ENCODE data around the gene HOXB13.

Gene HOXB13

DNA sequence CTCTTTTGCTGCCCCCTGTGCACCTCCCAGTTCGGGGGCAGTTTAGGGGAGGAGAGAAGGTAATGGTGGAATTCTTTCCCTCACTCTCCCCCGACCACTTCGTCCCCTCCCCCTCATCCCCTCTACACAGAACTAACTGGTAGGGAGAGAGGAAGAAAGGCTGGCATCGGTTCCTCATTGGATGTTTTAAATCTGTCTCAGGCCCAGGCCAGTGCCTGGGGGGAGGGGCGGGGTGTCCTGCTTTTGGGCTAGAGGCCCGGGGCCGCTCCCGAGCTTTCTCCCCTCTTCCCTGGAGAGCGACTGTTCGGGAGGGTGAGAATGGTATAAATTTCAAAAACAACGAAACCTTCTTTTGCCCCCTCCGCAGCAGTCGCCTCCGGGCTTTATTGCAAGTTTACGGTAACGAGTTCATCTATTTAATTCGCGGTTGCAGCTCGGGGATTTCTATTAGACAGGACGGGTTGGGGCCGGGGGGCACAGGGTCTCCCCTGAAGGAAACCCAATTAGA, 5.6 kb downstream of the HOXB13 start, which contains the start of gene PRAC2:
TSS of gene PRAC2 (plus strand) at position 271 of the 508 bp plus-strand sequence. CDS start 1,226 bp downstream, outside the sequence.
- Histone ChIP-seq H3K18ac (ENCODE audit: low read length) (no peak within 1 kb of the TSS), H3K14ac (ENCODE audit: low read length) (no peak within 1 kb of the TSS), H4K8ac (ENCODE audit: low read depth, low read length) (no peak within 1 kb of the TSS), H3K9ac (ENCODE audit: low read length) (no peak within 1 kb of the TSS), H4K12ac (ENCODE audit: low read depth, low read length) (no peak within 1 kb of the TSS), H3K4me3 (ENCODE audit: low read depth, low read length) (no peak within 1 kb of the TSS), H3K23ac (ENCODE audit: low read length) (no peak within 1 kb of the TSS), H3K4me1 (ENCODE audit: control insufficient read depth in 1 of 2, insufficient read depth in 2 of 2, low read length in 2 of 2) (peaks cover 6 to 11% of the 10 kb centered on the region in 2 experiments), H2AFZ (ENCODE audit: insufficient read depth, low read length, poor library complexity) (no peak within 1 kb of the TSS), H3K27me3 (ENCODE audit: insufficient read depth, low read length) (peaks cover 96% of the 10 kb centered on the region), H3K79me2 (ENCODE audit: control insufficient read depth, insufficient read depth, low read length, poor library complexity) (no peaks in the 10 kb centered on the region), H2BK5ac (ENCODE audit: low read depth, low read length, poor library complexity) (no peak within 1 kb of the TSS), H3K9me3 (ENCODE audit: insufficient read depth, low read depth, low read length) (peaks cover 9% of the 10 kb centered on the region), H2BK12ac (ENCODE audit: low read length) (no peak within 1 kb of the TSS), H3K4me2 (ENCODE audit: low read length) (peak within 1 kb of the TSS; percentile 31), H3K79me1 (ENCODE audit: low read length) (no peaks in the 10 kb centered on the region), H3K36me3 (ENCODE audit: control insufficient read depth in 1 of 2, insufficient read depth in 2 of 2, low read length in 2 of 2) (no peaks in the 10 kb centered on the region), H2AK5ac (ENCODE audit: low read length) (no peak within 1 kb of the TSS), H2BK120ac (ENCODE audit: insufficient read depth, low read length, poor library complexity) (no peak within 1 kb of the TSS), H3K4ac (ENCODE audit: low read depth, low read length) (no peak within 1 kb of the TSS), H3K27ac (ENCODE audit: low read depth, low read length) (no peak within 1 kb of the TSS), H4K91ac (ENCODE audit: low read depth, low read length) (no peak within 1 kb of the TSS)
- no CpG with 5 or more reads among the region's 21 CpGs for WGBS (ENCODE audit: extremely low coverage, insufficient coverage, insufficient read length)
- DNase-seq, result no peak

DNA sequence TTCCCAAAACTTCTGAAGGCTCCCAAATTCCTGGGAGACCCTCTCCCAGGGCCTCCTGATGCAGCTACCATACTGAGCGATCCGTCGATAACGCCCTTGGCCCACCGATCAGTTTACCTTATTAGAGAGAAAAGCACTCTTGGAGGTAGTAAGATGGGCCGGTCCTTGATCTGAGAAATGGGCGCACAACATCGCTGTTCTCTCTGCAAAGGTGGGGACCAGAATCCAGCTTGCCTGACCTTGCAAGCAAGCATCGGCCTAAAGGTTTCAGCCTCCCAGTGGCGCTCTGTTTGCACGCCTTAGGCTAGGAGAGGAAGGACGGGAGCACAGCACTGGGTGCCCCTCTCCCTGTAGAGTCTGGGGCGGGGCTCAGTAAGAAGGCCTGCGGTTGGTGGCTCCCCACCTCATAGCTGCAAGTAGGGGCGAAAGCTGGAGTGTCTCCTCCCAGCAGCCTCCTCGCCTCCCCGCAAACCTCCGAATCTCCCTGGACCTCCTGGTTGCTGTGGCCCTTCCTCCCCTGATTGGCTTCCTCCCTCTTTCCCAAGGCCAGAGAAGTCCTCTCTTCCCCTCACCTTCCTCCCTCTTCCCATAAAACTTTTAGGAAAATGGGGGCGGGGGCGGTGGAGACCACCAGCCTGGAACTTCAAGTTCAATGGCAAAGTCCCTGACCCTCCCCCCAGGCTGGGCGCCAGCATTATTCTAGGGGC, 6.2 kb downstream of the HOXB13 start, which contains the start of gene PRAC1:
TSS of gene PRAC1 (minus strand) at position 318 of the 707 bp plus-strand sequence. CDS start at position 192, 126 bp downstream.
- Histone ChIP-seq H3K9ac (ENCODE audit: low read length) (no peak within 1 kb of the TSS), H3K27me3 (ENCODE audit: insufficient read depth, low read length) (peaks cover 90% of the 10 kb centered on the region), H2AFZ (ENCODE audit: insufficient read depth, low read length, poor library complexity) (no peak within 1 kb of the TSS), H3K79me2 (ENCODE audit: control insufficient read depth, insufficient read depth, low read length, poor library complexity) (no peaks in the 10 kb centered on the region), H3K4me2 (ENCODE audit: low read length) (peak within 1 kb of the TSS; percentile 31), H3K23ac (ENCODE audit: low read length) (no peak within 1 kb of the TSS), H4K8ac (ENCODE audit: low read depth, low read length) (no peak within 1 kb of the TSS), H3K4me1 (ENCODE audit: control insufficient read depth in 1 of 2, insufficient read depth in 2 of 2, low read length in 2 of 2) (peaks cover 6 to 11% of the 10 kb centered on the region in 2 experiments), H3K79me1 (ENCODE audit: low read length) (no peaks in the 10 kb centered on the region), H3K9me3 (ENCODE audit: insufficient read depth, low read depth, low read length) (peaks cover 9% of the 10 kb centered on the region), H4K91ac (ENCODE audit: low read depth, low read length) (no peak within 1 kb of the TSS), H3K36me3 (ENCODE audit: control insufficient read depth in 1 of 2, insufficient read depth in 2 of 2, low read length in 2 of 2) (no peaks in the 10 kb centered on the region), H3K4ac (ENCODE audit: low read depth, low read length) (no peak within 1 kb of the TSS), H2AK5ac (ENCODE audit: low read length) (no peak within 1 kb of the TSS), H4K12ac (ENCODE audit: low read depth, low read length) (no peak within 1 kb of the TSS), H2BK5ac (ENCODE audit: low read depth, low read length, poor library complexity) (no peak within 1 kb of the TSS), H3K27ac (ENCODE audit: low read depth, low read length) (no peak within 1 kb of the TSS), H3K14ac (ENCODE audit: low read length) (no peak within 1 kb of the TSS), H3K4me3 (ENCODE audit: low read depth, low read length) (no peak within 1 kb of the TSS), H2BK120ac (ENCODE audit: insufficient read depth, low read length, poor library complexity) (no peak within 1 kb of the TSS), H3K18ac (ENCODE audit: low read length) (no peak within 1 kb of the TSS), H2BK12ac (ENCODE audit: low read length) (no peak within 1 kb of the TSS)
- WGBS (ENCODE audit: extremely low coverage, insufficient coverage, insufficient read length), result no CpG with 5 or more reads among the region's 21 CpGs
- no peak for DNase-seq

DNA sequence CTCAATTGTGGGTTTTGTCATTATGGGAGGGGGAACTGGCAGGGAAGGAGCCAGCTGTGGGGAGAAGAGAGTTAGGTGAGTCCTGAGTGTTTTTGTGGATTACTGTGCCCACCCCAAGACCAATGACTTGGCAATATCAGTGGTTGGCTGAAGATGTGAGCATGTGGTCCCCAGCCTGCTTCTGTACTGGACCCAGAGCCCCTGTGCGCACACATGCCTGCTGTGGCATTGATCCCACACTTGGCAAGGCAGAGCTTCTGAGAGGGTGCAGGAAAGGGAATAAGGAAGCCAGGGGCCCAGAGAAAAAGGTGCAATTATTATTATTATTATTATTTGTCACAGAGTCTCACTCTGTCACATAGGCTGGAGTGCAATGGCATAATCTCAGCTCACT, 7.5 kb downstream of the HOXB13 start:
- WGBS (ENCODE audit: extremely low coverage, insufficient coverage, insufficient read length), result no CpG with 5 or more reads among the region's 1 CpG
- H3K27me3 ChIP-seq (ENCODE audit: insufficient read depth, low read length), result peaks cover 77% of the 10 kb centered on the region
- H4K8ac ChIP-seq (ENCODE audit: low read depth, low read length), result no peak overlapping the region
- H3K27ac ChIP-seq (ENCODE audit: low read depth, low read length), result no peak overlapping the region
- H3K4ac ChIP-seq (ENCODE audit: low read depth, low read length), result no peak overlapping the region
- H3K4me3 ChIP-seq (ENCODE audit: low read depth, low read length), result no peak overlapping the region
- H2BK12ac ChIP-seq (ENCODE audit: low read length), result no peak overlapping the region
- no peaks in the 10 kb centered on the region for H3K79me2 ChIP-seq (ENCODE audit: control insufficient read depth, insufficient read depth, low read length, poor library complexity)
- H3K4me1 ChIP-seq (ENCODE audit: control insufficient read depth in 1 of 2, insufficient read depth in 2 of 2, low read length in 2 of 2), result peaks cover 6 to 11% of the 10 kb centered on the region in 2 experiments
- H3K79me1 ChIP-seq (ENCODE audit: low read length), result no peaks in the 10 kb centered on the region
- no peak overlapping the region for H2AFZ ChIP-seq (ENCODE audit: insufficient read depth, low read length, poor library complexity)
- no peak overlapping the region for H4K91ac ChIP-seq (ENCODE audit: low read depth, low read length)
- no peak overlapping the region for H3K9ac ChIP-seq (ENCODE audit: low read length)
- H3K4me2 ChIP-seq (ENCODE audit: low read length), result no peak overlapping the region
- H3K18ac ChIP-seq (ENCODE audit: low read length), result no peak overlapping the region
- no peak overlapping the region for H3K23ac ChIP-seq (ENCODE audit: low read length)
- peaks cover 4% of the 10 kb centered on the region for H3K9me3 ChIP-seq (ENCODE audit: insufficient read depth, low read depth, low read length)
- H4K12ac ChIP-seq (ENCODE audit: low read depth, low read length), result no peak overlapping the region
- no peak overlapping the region for H2BK120ac ChIP-seq (ENCODE audit: insufficient read depth, low read length, poor library complexity)
- no peaks in the 10 kb centered on the region for H3K36me3 ChIP-seq (ENCODE audit: control insufficient read depth in 1 of 2, insufficient read depth in 2 of 2, low read length in 2 of 2)
- H3K14ac ChIP-seq (ENCODE audit: low read length), result no peak overlapping the region
- no peak for DNase-seq
- no peak overlapping the region for H2AK5ac ChIP-seq (ENCODE audit: low read length)
- no peak overlapping the region for H2BK5ac ChIP-seq (ENCODE audit: low read depth, low read length, poor library complexity)

DNA sequence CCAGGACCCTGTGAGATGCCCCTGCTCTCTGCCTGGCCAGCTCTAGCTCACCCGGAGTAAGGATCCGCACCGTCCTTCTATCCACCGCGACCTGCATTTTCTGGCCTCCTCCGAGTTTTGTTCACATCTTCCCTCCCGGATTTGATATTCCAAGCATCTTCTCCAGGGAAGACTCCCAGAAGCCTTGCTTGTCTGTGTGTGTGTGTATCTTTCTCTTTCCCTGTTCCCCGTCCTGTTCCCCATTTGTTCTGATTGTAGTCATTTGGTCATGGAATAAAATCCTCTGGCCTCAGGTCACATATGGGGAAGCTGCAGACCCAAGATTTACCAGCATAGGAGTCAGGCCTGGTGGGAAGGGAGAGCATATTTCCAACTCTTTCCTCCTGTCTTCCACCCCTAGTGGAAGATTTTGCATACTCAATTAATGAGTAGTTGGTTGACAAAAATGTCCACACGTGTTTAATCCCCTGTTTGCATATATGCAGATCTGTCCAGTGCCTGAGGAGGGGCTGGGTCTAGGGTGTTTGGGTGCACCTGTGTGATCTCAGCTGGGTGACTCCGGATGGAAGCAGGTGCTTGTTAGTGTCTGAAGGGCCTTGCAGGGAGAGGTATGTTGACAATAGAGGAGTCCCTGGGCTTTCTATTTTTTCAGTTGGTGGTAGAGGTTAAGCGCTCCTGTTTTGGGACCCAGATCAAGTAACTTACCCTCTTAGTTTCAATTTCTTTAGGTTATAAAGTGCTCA, 8.1 kb downstream of the HOXB13 start:
- no peak overlapping the region for H3K9ac ChIP-seq (ENCODE audit: low read length)
- no peak overlapping the region for H2AFZ ChIP-seq (ENCODE audit: insufficient read depth, low read length, poor library complexity)
- H3K4me3 ChIP-seq (ENCODE audit: low read depth, low read length), result no peak overlapping the region
- no CpG with 5 or more reads among the region's 11 CpGs for WGBS (ENCODE audit: extremely low coverage, insufficient coverage, insufficient read length)
- H3K27ac ChIP-seq (ENCODE audit: low read depth, low read length), result no peak overlapping the region
- no peaks in the 10 kb centered on the region for H3K36me3 ChIP-seq (ENCODE audit: control insufficient read depth in 1 of 2, insufficient read depth in 2 of 2, low read length in 2 of 2)
- H2AK5ac ChIP-seq (ENCODE audit: low read length), result no peak overlapping the region
- no peak overlapping the region for H4K12ac ChIP-seq (ENCODE audit: low read depth, low read length)
- H3K4me1 ChIP-seq (ENCODE audit: control insufficient read depth in 1 of 2, insufficient read depth in 2 of 2, low read length in 2 of 2), result peaks cover 6 to 11% of the 10 kb centered on the region in 2 experiments
- no peak overlapping the region for H2BK12ac ChIP-seq (ENCODE audit: low read length)
- H2BK120ac ChIP-seq (ENCODE audit: insufficient read depth, low read length, poor library complexity), result no peak overlapping the region
- H3K79me1 ChIP-seq (ENCODE audit: low read length), result no peaks in the 10 kb centered on the region
- H3K9me3 ChIP-seq (ENCODE audit: insufficient read depth, low read depth, low read length), result peaks cover 4% of the 10 kb centered on the region
- no peak overlapping the region for H3K18ac ChIP-seq (ENCODE audit: low read length)
- H3K27me3 ChIP-seq (ENCODE audit: insufficient read depth, low read length), result peaks cover 71% of the 10 kb centered on the region
- no peak overlapping the region for H4K91ac ChIP-seq (ENCODE audit: low read depth, low read length)
- no peak overlapping the region for H2BK5ac ChIP-seq (ENCODE audit: low read depth, low read length, poor library complexity)
- DNase-seq, result no peak
- H4K8ac ChIP-seq (ENCODE audit: low read depth, low read length), result no peak overlapping the region
- H3K23ac ChIP-seq (ENCODE audit: low read length), result no peak overlapping the region
- no peaks in the 10 kb centered on the region for H3K79me2 ChIP-seq (ENCODE audit: control insufficient read depth, insufficient read depth, low read length, poor library complexity)
- H3K4ac ChIP-seq (ENCODE audit: low read depth, low read length), result no peak overlapping the region
- no peak overlapping the region for H3K14ac ChIP-seq (ENCODE audit: low read length)
- no peak overlapping the region for H3K4me2 ChIP-seq (ENCODE audit: low read length)
